Osteocyte (in vitro differentiated cells): ENCODE measurements around the gene CHMP4A. TPM values are rescaled to one million over a fixed set of nuclear protein-coding genes. Genes with fewer than 3 reads are reported as not detected.

ENCODE experiments used
- DNase-seq: peaks from one replicate; pipeline ENCODE4 v3.0.0; 2021; ENCODE audit warnings: mixed read lengths; ENCODE audit not compliant: unreplicated experiment; ENCODE audit errors: extremely low spot score
- H3K27ac Mint-ChIP-seq: one replicate; pipeline ENCODE4 v1.8.0; 2021; ENCODE audit warnings: mild to moderate bottlenecking, mixed read lengths; ENCODE audit not compliant: unreplicated experiment
- H3K27me3 Mint-ChIP-seq: one replicate; pipeline ENCODE4 v1.8.0; 2021; ENCODE audit warnings: mixed read lengths; ENCODE audit not compliant: unreplicated experiment
- H3K36me3 Mint-ChIP-seq: one replicate; pipeline ENCODE4 v1.8.0; 2021; ENCODE audit warnings: mixed read lengths; ENCODE audit not compliant: unreplicated experiment
- H3K4me1 Mint-ChIP-seq: one replicate; pipeline ENCODE4 v1.8.0; 2021; ENCODE audit warnings: mixed read lengths; ENCODE audit not compliant: unreplicated experiment
- H3K4me3 Mint-ChIP-seq: one replicate; pipeline ENCODE4 v1.8.0; 2021; ENCODE audit warnings: mild to moderate bottlenecking, moderate library complexity, mixed read lengths; ENCODE audit not compliant: unreplicated experiment
- H3K9me3 Mint-ChIP-seq: one replicate; pipeline ENCODE4 v1.8.0; 2021; ENCODE audit warnings: mixed read lengths; ENCODE audit not compliant: unreplicated experiment
- CTCF ChIP-seq: fragments of 200-600 bp; sonication (generic); IDR thresholded peaks from 2 replicates; pipeline ENCODE4 v1.5.0; 2021; ENCODE audit warnings: antibody characterized with exemption, mild to moderate bottlenecking, moderate library complexity
- total RNA-seq: library from RNA; stranded (reverse); gene quantifications from 2 replicates; pipeline ENCODE4 v1.2.1, GENCODE V29; 2021

Gene CHMP4A
- total RNA-seq, 1 donor from 2014 or later = 38.1 TPM

GRCh38 chr14:24255931-24256711 is 42.8 kb upstream of the CHMP4A start:
- DNase-seq = no peak
- no peaks in the 10 kb centered on the region for H3K9me3 Mint-ChIP-seq
- H3K4me1 Mint-ChIP-seq = peaks cover 15% of the 10 kb centered on the region
- H3K27ac Mint-ChIP-seq = no peak overlapping the region
- H3K27me3 Mint-ChIP-seq = no peaks in the 10 kb centered on the region
- TF ChIP-seq CTCF = no peak
- H3K36me3 Mint-ChIP-seq = no peaks in the 10 kb centered on the region
- H3K4me3 Mint-ChIP-seq = no peak overlapping the region

GRCh38 chr14:24255438-24255837 is 42.1 kb upstream of the CHMP4A start:
- H3K27ac Mint-ChIP-seq = no peak overlapping the region
- no peaks in the 10 kb centered on the region for H3K9me3 Mint-ChIP-seq
- no peak overlapping the region for H3K4me3 Mint-ChIP-seq
- no peaks in the 10 kb centered on the region for H3K27me3 Mint-ChIP-seq
- peaks cover 15% of the 10 kb centered on the region for H3K4me1 Mint-ChIP-seq
- no peak for TF ChIP-seq CTCF
- H3K36me3 Mint-ChIP-seq = no peaks in the 10 kb centered on the region
- no peak for DNase-seq

- no peak for TF ChIP-seq CTCF
- Mint-ChIP-seq H3K27me3 (no peaks in the 10 kb centered on the region), H3K9me3 (no peaks in the 10 kb centered on the region), H3K27ac (no peak overlapping the region), H3K36me3 (no peaks in the 10 kb centered on the region), H3K4me1 (peaks cover 15% of the 10 kb centered on the region), H3K4me3 (no peak overlapping the region)
- DNase-seq = no peak
Measured at GRCh38 chr14:24254630-24255392, 41.5 kb upstream of the CHMP4A start.

GRCh38 chr14:24253936-24254335 is 40.6 kb upstream of the CHMP4A start:
- Mint-ChIP-seq H3K9me3 (no peaks in the 10 kb centered on the region), H3K27me3 (no peaks in the 10 kb centered on the region), H3K27ac (no peak overlapping the region), H3K4me3 (no peak overlapping the region), H3K4me1 (peaks cover 9% of the 10 kb centered on the region), H3K36me3 (no peaks in the 10 kb centered on the region)
- no peak for TF ChIP-seq CTCF
- no peak for DNase-seq
